NT2/D1 (cell line): ENCODE measurements around the gene REPIN1.

Source experiments
- YY1 ChIP-seq: IDR thresholded peaks from 2 replicates; pipeline ENCODE4 v1.6.1; 2011; ENCODE audit not compliant: insufficient read length, insufficient read depth
- ZNF274 ChIP-seq: IDR thresholded peaks from 2 replicates; pipeline ENCODE4 v1.6.1; 2011; ENCODE audit warnings: mild to moderate bottlenecking, low read depth, low read length

DNA sequence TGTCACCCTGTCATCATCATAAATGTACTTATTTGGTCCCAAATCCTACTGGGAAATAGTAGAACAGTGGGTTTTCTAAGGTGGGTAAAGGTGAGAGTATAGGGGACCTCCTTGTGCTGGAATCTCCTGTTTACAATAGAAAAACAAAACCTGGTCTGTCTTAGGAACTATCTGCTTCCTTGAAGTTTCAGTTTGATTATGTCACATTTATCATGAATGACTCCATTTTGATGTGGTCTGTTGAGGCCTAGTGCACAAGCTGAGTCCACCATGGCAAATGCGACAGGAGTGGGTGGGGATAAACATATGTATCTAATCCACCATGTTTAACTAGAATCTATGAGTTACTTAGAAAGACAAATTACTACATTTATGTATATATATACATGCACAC lies 13.0 kb upstream of the REPIN1 start:
- TF ChIP-seq ZNF274 (no peak), YY1 (no peak)
